Esophagus mucosa (tissue), 1 donor: ENCODE data around the gene OXCT1. TPM values are rescaled to one million over a fixed set of nuclear protein-coding genes. Genes with fewer than 3 reads are reported as not detected.

Source experiments
- ATAC-seq: fragments of 200-7000 bp; cut with Tn5 transposase; one replicate; pipeline ENCODE4 v1.9.1; 2020
- total RNA-seq: library from RNA; stranded (reverse); gene quantifications from one replicate; pipeline ENCODE4 v1.2.4, GENCODE V29; 2023
- donor health status: DM: yes; HTN: yes; CAD: no.

Gene OXCT1
- 27.0 TPM for total RNA-seq

- peak; percentile 95 for ATAC-seq
Measured at GRCh38 chr5:41869724-41870626, at the start of gene OXCT1. Gene OXCT1 (minus strand): TSS chr5:41870425. CDS start chr5:41870358, 67 bp downstream.

GRCh38 chr5:41918105-41918504, 47.9 kb upstream of the OXCT1 start:
- ATAC-seq, result no peak

DNA sequence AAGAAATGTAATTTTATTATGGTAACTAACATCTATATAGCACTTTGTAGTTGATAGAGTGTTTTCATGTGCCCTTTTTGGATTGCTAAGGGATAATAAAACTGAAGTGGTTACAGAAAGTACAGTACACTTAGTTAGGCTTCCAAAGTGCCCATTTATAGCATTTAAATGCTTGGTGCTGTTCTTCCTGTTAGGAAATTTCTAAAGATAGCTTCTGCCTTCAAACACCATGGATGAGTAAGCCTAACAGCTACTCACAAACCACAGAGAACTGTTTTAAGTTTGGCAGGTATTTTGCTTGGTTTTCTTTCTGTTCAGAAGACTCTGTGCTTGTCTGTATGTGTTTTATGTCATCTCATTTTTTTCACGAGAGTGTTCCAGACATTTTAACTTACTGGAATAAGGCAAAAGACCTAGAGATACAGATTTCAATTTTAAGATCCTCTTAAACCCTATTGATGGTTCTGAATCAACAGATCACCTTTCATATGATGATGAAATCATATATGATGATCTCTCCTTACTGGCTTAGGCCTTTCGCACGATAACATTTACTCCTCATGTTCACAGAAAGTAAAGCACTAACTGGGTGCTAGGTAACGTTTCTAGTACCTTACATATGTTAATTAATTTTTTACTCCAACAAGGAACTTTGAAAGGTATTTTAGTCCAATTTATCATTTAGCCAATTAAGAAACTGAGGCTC, 38.3 kb upstream of the OXCT1 start:
- ATAC-seq, result no peak

DNA sequence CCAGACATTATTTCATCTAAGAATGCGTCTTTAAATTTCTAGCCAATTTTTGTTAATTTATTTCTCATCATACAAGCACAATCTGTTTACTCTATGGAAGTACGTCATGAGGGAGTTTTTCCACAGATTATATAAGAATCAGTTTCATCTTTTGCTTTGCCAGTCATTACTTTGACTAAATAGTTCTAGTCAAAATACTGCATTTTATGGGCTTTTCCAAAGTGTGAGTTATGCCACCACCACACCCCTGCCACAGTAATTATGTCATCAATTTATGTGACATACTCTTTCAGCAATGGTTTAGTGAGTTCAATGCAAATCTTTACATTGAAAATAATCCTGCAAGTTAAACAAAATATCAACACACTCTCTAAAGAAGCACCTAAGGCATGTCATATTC, 35.9 kb upstream of the OXCT1 start:
- ATAC-seq, result no peak

DNA sequence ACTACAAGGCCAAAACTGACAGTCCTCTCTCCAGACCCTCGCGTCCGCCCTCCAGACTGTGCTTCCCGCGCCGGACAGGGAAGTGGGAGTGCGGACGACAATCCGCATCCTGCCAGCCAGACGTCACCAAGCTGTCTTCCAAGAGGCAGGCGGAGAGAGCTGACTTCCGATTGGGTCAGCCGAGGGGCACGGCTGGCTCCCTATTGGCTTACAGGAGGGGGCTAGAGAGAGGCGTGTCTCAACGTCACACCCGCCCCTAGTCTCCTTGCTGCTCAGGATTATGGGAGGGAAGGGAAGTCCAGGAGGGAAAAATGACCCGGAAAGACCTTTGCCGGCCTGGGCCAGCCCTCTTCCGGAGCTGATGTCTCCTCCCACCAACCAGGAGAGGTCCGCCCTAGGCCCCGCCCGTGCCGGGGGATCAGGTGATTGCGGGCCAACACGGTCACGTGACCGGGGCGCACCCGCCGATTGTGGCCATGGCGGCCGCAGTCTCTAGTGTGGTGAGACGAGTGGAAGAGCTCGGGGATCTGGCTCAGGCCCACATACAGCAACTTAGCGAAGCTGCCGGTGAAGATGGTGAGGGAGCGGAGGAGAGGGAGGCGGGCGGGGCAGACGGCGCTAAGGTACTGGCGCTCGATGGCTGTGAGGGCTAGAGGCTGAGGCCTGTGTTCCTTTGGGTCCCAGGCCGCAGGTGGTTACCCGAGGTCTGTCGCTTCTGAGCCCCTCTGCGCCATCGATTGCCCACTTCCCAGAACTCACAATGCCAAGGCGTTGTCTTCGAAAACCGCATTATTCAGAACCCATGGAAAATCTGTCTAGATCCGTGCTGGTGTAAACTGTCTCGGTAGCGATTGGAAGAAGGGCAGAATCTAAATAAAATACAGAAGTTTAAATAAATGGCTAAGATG, 33.9 kb upstream of the OXCT1 start, which contains the start of gene RIMOC1:
TSS of gene RIMOC1 (plus strand) at position 453 of the 908 bp plus-strand sequence. CDS start at position 477, 24 bp downstream.
- peak; percentile 100 for ATAC-seq

DNA sequence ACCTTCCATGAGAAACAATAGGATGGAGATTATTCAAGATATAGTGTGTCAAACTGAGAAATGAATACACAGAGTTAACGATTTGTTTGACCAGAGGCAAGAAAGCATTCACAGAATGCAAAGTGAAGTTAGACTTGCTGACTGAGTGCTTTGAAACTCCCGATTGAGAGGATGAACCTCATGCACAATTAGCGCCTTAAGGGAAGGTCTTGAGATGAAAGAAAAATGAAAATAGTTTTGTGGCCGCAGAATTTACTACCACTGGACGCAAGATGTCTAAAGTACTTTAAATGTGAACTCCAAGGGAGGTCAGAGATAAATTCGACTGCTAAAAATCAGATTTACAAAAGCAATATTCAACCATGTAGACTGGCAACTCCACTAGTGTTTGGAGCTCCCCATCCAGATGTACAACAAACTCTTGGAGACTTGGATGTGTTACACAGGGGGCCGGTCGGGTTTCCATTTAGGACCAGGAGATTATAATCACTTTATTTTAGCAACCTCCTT, 33.2 kb upstream of the OXCT1 start:
- ATAC-seq, result no peak

- no peak for ATAC-seq
Measured at GRCh38 chr5:41896230-41896629, 26.0 kb upstream of the OXCT1 start.

GRCh38 chr5:41893074-41893851, 23.0 kb upstream of the OXCT1 start:
- ATAC-seq, result no peak

GRCh38 chr5:41892031-41892430, 21.8 kb upstream of the OXCT1 start:
- ATAC-seq, result no peak

DNA sequence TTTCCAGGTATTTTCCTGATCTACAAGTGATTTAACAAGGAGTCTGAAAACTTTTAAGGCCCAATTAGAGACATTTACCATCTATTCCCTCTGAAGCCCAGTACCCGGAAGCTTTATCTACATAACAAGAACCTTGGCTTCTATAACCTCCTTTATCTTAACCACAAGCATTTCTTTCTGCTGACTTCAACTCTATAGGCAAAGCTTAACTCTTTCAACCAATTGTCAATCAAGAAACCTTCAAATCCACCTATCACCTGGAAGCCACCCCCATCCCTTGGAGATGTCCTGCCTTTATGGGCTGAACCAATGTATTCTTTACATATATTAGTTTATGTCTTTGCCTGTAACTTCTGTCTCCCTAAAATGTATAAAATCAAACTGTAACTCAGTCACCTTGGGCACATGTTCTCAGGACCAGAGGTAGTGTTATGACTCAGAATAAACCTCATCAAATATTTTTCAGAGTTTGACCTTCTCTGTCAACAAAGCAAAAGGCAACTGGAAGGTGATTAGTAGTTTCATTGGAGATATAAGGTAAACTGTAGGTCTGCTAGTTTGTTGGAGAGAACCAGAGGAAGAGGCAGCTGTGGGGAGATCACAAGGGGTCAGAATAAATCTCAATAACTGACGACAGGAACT, 21.0 kb upstream of the OXCT1 start:
- ATAC-seq, result no peak

DNA sequence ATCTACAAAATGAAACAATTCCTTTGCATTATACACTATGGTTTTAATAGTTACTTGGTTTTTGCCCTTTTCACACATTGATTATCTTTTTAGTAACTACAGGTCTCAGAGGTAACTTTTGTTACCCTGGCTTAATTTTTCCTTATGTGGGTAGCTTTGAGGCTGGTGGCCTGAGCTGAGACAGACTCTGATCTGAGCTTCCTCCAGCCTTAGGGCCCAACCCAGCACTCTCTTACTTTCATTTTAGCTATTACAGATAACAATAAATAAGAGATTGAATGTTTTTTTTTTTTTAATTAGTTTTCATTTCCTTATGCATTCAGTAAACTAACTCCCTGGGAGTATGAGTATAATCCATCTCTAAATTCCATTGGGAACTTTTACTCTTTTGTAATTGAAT, 15.1 kb upstream of the OXCT1 start:
- no peak for ATAC-seq

DNA sequence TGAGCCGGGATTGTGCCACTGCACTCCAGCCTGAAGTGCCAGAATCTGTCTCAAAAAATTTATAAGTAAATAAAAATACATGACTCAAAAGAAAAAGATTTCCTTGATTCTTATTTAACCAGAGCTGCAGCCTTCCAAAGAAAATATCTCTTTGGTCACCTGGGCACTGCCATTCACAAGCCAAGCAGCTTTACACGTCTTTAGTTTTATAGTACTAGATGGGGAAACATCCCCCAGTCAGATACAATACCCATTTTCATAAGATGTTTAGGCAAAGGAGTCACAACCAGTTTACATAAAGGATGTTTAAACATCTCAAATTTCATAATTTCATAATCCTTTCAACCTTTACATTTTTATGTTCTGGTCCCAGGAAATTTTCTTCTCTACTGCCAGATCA, 13.7 kb upstream of the OXCT1 start:
- ATAC-seq, result no peak

DNA sequence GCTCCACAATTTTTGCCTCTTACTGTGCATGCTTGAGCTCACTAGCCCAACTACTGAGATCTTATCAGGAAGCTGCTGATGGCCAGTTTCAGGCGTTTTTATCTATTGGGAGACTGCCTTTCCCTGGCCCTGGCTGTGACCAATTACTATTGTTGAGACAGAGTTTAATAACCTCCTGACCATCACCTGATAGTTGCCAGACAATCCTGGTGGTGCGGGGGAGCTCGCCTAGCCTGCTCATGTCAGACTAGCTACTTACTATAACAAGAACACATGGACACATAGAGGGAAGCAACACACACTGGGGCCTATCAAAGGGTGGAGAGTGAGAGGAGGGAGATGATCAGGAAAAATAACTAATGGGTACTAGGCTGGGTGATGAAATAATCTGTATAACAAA, 13.0 kb upstream of the OXCT1 start:
- ATAC-seq, result no peak

DNA sequence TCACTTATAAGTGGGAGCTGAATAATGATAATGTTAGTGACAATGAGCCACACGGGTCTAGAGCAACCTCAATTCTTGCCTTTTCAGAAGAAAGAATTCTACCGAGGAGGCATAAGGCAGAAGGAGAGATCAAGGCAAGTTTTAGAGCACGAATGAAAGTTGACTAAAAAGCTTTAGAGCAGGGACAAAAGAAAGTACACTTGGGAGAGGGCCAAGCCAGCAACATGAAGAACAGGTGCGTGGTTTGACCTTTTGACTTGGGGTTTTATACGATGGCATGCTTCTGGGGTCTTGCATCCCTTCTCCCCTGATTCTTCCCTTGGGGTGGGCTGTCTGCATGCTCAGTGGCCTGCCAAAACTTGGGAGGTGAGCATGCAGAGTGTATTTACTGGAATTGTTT, 12.5 kb upstream of the OXCT1 start:
- no peak for ATAC-seq

- ATAC-seq, result no peak
Measured at GRCh38 chr5:41878643-41879478, 8.6 kb upstream of the OXCT1 start.

GRCh38 chr5:41878173-41878572, 7.9 kb upstream of the OXCT1 start:
- no peak for ATAC-seq

DNA sequence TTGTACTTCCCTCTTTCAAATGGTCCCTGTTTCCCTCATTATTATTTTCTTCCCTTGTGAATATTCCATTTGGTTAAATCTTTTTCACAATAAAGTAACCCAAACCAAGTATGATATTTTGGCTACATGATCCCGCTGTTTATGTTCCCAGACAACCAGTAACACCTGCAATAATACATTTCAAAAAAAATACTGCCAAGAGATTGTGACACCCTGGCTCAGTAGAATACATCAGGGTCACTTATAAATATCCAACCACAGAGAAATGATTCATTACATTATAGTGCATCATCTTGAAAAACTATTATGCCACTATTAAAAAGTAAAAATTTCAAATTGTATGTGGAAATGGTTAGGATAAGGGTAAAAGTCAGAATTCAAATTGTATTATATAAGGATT, 7.2 kb upstream of the OXCT1 start:
- no peak for ATAC-seq

GRCh38 chr5:41876678-41877077, 6.5 kb upstream of the OXCT1 start:
- ATAC-seq, result no peak

DNA sequence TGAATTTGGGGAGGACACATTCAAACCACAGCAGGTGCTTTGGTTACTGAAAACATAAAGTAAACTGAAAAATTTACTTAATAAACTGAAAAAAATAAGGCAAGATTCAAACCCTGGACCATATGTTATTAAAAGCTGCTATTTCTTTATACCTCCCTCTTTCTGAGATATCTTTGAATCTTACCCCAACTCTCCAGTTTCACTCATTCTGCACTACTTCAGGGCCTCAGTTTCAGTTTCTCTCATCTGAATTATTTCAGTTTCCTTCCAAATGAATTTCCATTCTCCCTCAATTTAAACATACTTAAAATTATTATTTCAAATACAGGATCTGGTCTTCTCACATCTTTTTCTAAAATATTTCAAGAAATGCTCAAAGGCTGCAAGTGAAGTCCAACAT, 4.9 kb upstream of the OXCT1 start:
- no peak for ATAC-seq

DNA sequence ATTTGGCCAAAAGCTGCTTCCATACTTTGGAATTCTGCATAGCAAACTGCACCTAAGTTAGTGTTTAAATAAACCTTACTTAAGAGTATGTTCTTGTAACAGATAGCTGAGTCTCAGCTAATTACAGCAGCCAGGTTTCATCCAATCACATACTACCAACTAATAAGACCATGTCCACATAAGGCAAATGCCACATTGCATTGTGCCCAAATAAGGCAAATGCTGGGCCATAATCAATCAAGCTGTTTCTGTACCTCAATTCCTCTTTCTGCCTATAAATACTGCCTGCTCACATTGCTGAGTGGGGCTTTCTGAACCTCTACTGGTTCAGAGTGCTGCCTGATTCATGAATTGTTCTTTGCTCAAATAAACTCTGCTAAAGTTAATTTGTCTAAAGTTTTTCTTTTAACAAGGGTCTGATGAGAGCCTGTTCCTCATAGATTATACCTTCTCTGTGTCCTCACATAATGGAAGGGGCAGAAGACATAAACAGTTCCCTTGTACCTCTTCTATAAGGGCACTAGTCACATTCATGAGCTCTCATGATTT, 4.4 kb upstream of the OXCT1 start:
- ATAC-seq, result no peak
